ENCODE measurements around the gene ERI2.

The ERI2 gene

GRCh38 chr16:20846551-20846950 is 40.3 kb upstream of the ERI2 start:
- Histone ChIP-seq H4K91ac (ENCODE audit: low read length) (no peak overlapping the region), H2AFZ (ENCODE audit: low read depth, low read length) (no peak overlapping the region), H3K4ac (ENCODE audit: low read depth in 1 of 2, low read length in 2 of 2) (no peak overlapping the region), H2BK15ac (ENCODE audit: low read depth, poor library complexity, severe bottlenecking) (no peak overlapping the region), H3K4me3 (ENCODE audit: insufficient read depth in 1 of 2, low read depth in 1 of 2, low read length in 2 of 2) (no peak overlapping the region), H3K9me3 (ENCODE audit: control insufficient read depth, low read length) (no peaks in the 10 kb centered on the region), H3K27me3 (ENCODE audit: control insufficient read depth in 1 of 2, insufficient read depth in 1 of 2, low read length in 2 of 2) (no peaks in the 10 kb centered on the region), H3K23ac (ENCODE audit: low read length in 2 of 2) (no peak overlapping the region), H2BK5ac (ENCODE audit: low read depth, low read length, poor library complexity, severe bottlenecking) (no peak overlapping the region), H2AK5ac (ENCODE audit: low read length, severe bottlenecking) (no peak overlapping the region), H3K18ac (ENCODE audit: low read depth in 1 of 2, low read length in 2 of 2) (no peak overlapping the region), H3K4me1 (ENCODE audit: control insufficient read depth, insufficient read depth, low read depth, low read length) (peaks cover 3% of the 10 kb centered on the region), H2BK120ac (ENCODE audit: low read depth, low read length) (no peak overlapping the region), H2BK12ac (ENCODE audit: low read length in 2 of 2) (no peak overlapping the region), H3K4me2 (ENCODE audit: low read length, poor library complexity, severe bottlenecking) (no peak overlapping the region), H3K27ac (ENCODE audit: low read length, poor library complexity, severe bottlenecking) (no peak overlapping the region), H3K14ac (ENCODE audit: low read length in 2 of 2) (no peak overlapping the region), H3K79me1 (replicated peaks; ENCODE audit: low read length, poor library complexity, severe bottlenecking) (peaks cover 1% of the 10 kb centered on the region), H3K36me3 (ENCODE audit: control insufficient read depth in 1 of 2, insufficient read depth in 2 of 2, low read depth in 1 of 2, low read length in 2 of 2) (peaks cover 2 to 51% of the 10 kb centered on the region in 2 experiments), H4K8ac (ENCODE audit: low read length) (no peak overlapping the region), H3K9ac (ENCODE audit: low read length) (no peak overlapping the region)
- no peak for DNase-seq

GRCh38 chr16:20846030-20846429 is 39.8 kb upstream of the ERI2 start:
- Histone ChIP-seq H3K4me3 (ENCODE audit: insufficient read depth in 1 of 2, low read depth in 1 of 2, low read length in 2 of 2) (no peak overlapping the region), H3K23ac (ENCODE audit: low read length in 2 of 2) (no peak overlapping the region), H3K36me3 (ENCODE audit: control insufficient read depth in 1 of 2, insufficient read depth in 2 of 2, low read depth in 1 of 2, low read length in 2 of 2) (peaks cover 2 to 51% of the 10 kb centered on the region in 2 experiments), H4K91ac (ENCODE audit: low read length) (no peak overlapping the region), H2BK12ac (ENCODE audit: low read length in 2 of 2) (no peak overlapping the region), H3K27ac (ENCODE audit: low read length, poor library complexity, severe bottlenecking) (no peak overlapping the region), H3K4me1 (ENCODE audit: control insufficient read depth, insufficient read depth, low read depth, low read length) (peaks cover 2% of the 10 kb centered on the region), H3K18ac (ENCODE audit: low read depth in 1 of 2, low read length in 2 of 2) (no peak overlapping the region), H2AFZ (ENCODE audit: low read depth, low read length) (no peak overlapping the region), H3K27me3 (ENCODE audit: control insufficient read depth in 1 of 2, insufficient read depth in 1 of 2, low read length in 2 of 2) (no peaks in the 10 kb centered on the region), H3K14ac (ENCODE audit: low read length in 2 of 2) (no peak overlapping the region), H4K8ac (ENCODE audit: low read length) (no peak overlapping the region), H3K4me2 (ENCODE audit: low read length, poor library complexity, severe bottlenecking) (no peak overlapping the region), H3K79me1 (replicated peaks; ENCODE audit: low read length, poor library complexity, severe bottlenecking) (peaks cover under 1% of the 10 kb centered on the region), H3K9me3 (ENCODE audit: control insufficient read depth, low read length) (no peaks in the 10 kb centered on the region), H2BK15ac (ENCODE audit: low read depth, poor library complexity, severe bottlenecking) (no peak overlapping the region), H2AK5ac (ENCODE audit: low read length, severe bottlenecking) (no peak overlapping the region), H3K4ac (ENCODE audit: low read depth in 1 of 2, low read length in 2 of 2) (no peak overlapping the region), H2BK120ac (ENCODE audit: low read depth, low read length) (no peak overlapping the region), H2BK5ac (ENCODE audit: low read depth, low read length, poor library complexity, severe bottlenecking) (no peak overlapping the region), H3K9ac (ENCODE audit: low read length) (no peak overlapping the region)
- WGBS = 98% methylated on average over 6 of the region's 6 CpGs
- no peak for DNase-seq

- Histone ChIP-seq H2BK15ac (ENCODE audit: low read depth, poor library complexity, severe bottlenecking) (no peak overlapping the region), H2BK12ac (ENCODE audit: low read length in 2 of 2) (no peak overlapping the region), H2AFZ (ENCODE audit: low read depth, low read length) (no peak overlapping the region), H3K27ac (ENCODE audit: low read length, poor library complexity, severe bottlenecking) (no peak overlapping the region), H3K23ac (ENCODE audit: low read length in 2 of 2) (no peak overlapping the region), H3K18ac (ENCODE audit: low read depth in 1 of 2, low read length in 2 of 2) (no peak overlapping the region), H2AK5ac (ENCODE audit: low read length, severe bottlenecking) (no peak overlapping the region), H3K36me3 (ENCODE audit: control insufficient read depth in 1 of 2, insufficient read depth in 2 of 2, low read depth in 1 of 2, low read length in 2 of 2) (peaks cover 2 to 54% of the 10 kb centered on the region in 2 experiments), H3K79me1 (replicated peaks; ENCODE audit: low read length, poor library complexity, severe bottlenecking) (no peaks in the 10 kb centered on the region), H3K4ac (ENCODE audit: low read depth in 1 of 2, low read length in 2 of 2) (no peak overlapping the region), H4K8ac (ENCODE audit: low read length) (no peak overlapping the region), H3K9me3 (ENCODE audit: control insufficient read depth, low read length) (no peaks in the 10 kb centered on the region), H2BK120ac (ENCODE audit: low read depth, low read length) (no peak overlapping the region), H3K4me3 (ENCODE audit: insufficient read depth in 1 of 2, low read depth in 1 of 2, low read length in 2 of 2) (no peak overlapping the region), H3K9ac (ENCODE audit: low read length) (no peak overlapping the region), H3K14ac (ENCODE audit: low read length in 2 of 2) (no peak overlapping the region), H2BK5ac (ENCODE audit: low read depth, low read length, poor library complexity, severe bottlenecking) (no peak overlapping the region), H3K4me2 (ENCODE audit: low read length, poor library complexity, severe bottlenecking) (no peak overlapping the region), H3K27me3 (ENCODE audit: control insufficient read depth in 1 of 2, insufficient read depth in 1 of 2, low read length in 2 of 2) (no peaks in the 10 kb centered on the region), H3K4me1 (ENCODE audit: control insufficient read depth, insufficient read depth, low read depth, low read length) (no peaks in the 10 kb centered on the region), H4K91ac (ENCODE audit: low read length) (no peak overlapping the region)
- DNase-seq = no peak
- 91% methylated on average over 3 of the region's 3 CpGs for WGBS
These were observed 38.3 kb upstream of the ERI2 start for GRCh38 chr16:20844588-20844987.

- Histone ChIP-seq H3K23ac (ENCODE audit: low read length in 2 of 2) (no peak overlapping the region), H2BK120ac (ENCODE audit: low read depth, low read length) (no peak overlapping the region), H3K27ac (ENCODE audit: low read length, poor library complexity, severe bottlenecking) (no peak overlapping the region), H3K27me3 (ENCODE audit: control insufficient read depth in 1 of 2, insufficient read depth in 1 of 2, low read length in 2 of 2) (no peaks in the 10 kb centered on the region), H2BK12ac (ENCODE audit: low read length in 2 of 2) (no peak overlapping the region), H3K36me3 (ENCODE audit: control insufficient read depth in 1 of 2, insufficient read depth in 2 of 2, low read depth in 1 of 2, low read length in 2 of 2) (peaks cover 2 to 49% of the 10 kb centered on the region in 2 experiments), H3K4me2 (ENCODE audit: low read length, poor library complexity, severe bottlenecking) (no peak overlapping the region), H2BK15ac (ENCODE audit: low read depth, poor library complexity, severe bottlenecking) (no peak overlapping the region), H4K91ac (ENCODE audit: low read length) (no peak overlapping the region), H4K8ac (ENCODE audit: low read length) (no peak overlapping the region), H2AK5ac (ENCODE audit: low read length, severe bottlenecking) (no peak overlapping the region), H3K4me3 (ENCODE audit: insufficient read depth in 1 of 2, low read depth in 1 of 2, low read length in 2 of 2) (no peak overlapping the region), H3K14ac (ENCODE audit: low read length in 2 of 2) (no peak overlapping the region), H3K18ac (ENCODE audit: low read depth in 1 of 2, low read length in 2 of 2) (no peak overlapping the region), H2BK5ac (ENCODE audit: low read depth, low read length, poor library complexity, severe bottlenecking) (no peak overlapping the region), H3K4me1 (ENCODE audit: control insufficient read depth, insufficient read depth, low read depth, low read length) (no peaks in the 10 kb centered on the region), H3K9ac (ENCODE audit: low read length) (no peak overlapping the region), H3K79me1 (replicated peaks; ENCODE audit: low read length, poor library complexity, severe bottlenecking) (no peaks in the 10 kb centered on the region), H2AFZ (ENCODE audit: low read depth, low read length) (no peak overlapping the region), H3K9me3 (ENCODE audit: control insufficient read depth, low read length) (no peaks in the 10 kb centered on the region), H3K4ac (ENCODE audit: low read depth in 1 of 2, low read length in 2 of 2) (no peak overlapping the region)
- no peak for DNase-seq
- WGBS = 92% methylated on average over 2 of the region's 2 CpGs
These were observed 37.8 kb upstream of the ERI2 start for GRCh38 chr16:20844054-20844453.

Data from mesenchymal stem cell (in vitro differentiated cells and primary cell).